Liver (tissue), 9 donors: ENCODE measurements around the gene MYBPC1. TPM values are rescaled to one million over a fixed set of nuclear protein-coding genes. Genes with fewer than 3 reads are reported as not detected.

Source experiments
- DNase-seq: peaks from one replicate; pipeline ENCODE4 v3.0.0-alpha.2; 2017; ENCODE audit warnings: low spot score
- H3K27ac ChIP-seq, 2 donors: one replicate each; pipeline ENCODE4 v1.7.0; 2013; ENCODE audit warnings: inconsistent platforms in 2 of 2, low read length in 2 of 2, control low read depth in 1 of 2, low read depth in 1 of 2, mild to moderate bottlenecking in 1 of 2
- H3K27me3 ChIP-seq, 4 donors: one replicate each; pipeline versions ENCODE4 v1.6.1 to v1.7.0; 2013; ENCODE audit warnings: low read length in 3 of 4, inconsistent platforms in 1 of 4, mild to moderate bottlenecking in 1 of 4, moderate library complexity in 1 of 4; ENCODE audit not compliant: control insufficient read depth in 4 of 4, insufficient read depth in 4 of 4
- H3K36me3 ChIP-seq, 4 donors: one replicate each; pipeline versions ENCODE4 v1.6.1 to v1.7.0; 2013; ENCODE audit warnings: low read length in 3 of 4, mild to moderate bottlenecking in 3 of 4, low read depth in 1 of 4, moderate library complexity in 1 of 4; ENCODE audit not compliant: control insufficient read depth in 4 of 4, insufficient read depth in 3 of 4
- H3K4me1 ChIP-seq, 4 donors: one replicate each; pipeline versions ENCODE4 v1.6.1 to v1.7.0; 2013; ENCODE audit warnings: low read length in 3 of 4, mild to moderate bottlenecking in 3 of 4, moderate library complexity in 1 of 4; ENCODE audit not compliant: control insufficient read depth in 4 of 4, insufficient read depth in 4 of 4
- H3K4me3 ChIP-seq, 3 donors: one replicate each; pipeline versions ENCODE4 v1.6.1 to v1.7.0; 2013; ENCODE audit warnings: low read length in 3 of 3, control low read depth in 1 of 3, low read depth in 1 of 3, mild to moderate bottlenecking in 1 of 3
- H3K9ac ChIP-seq, 2 donors: one replicate each; pipeline ENCODE4 v1.7.0; 2013; ENCODE audit warnings: low read length in 2 of 2, mild to moderate bottlenecking in 2 of 2, moderate library complexity in 2 of 2, control low read depth in 1 of 2, low read depth in 1 of 2
- H3K9me3 ChIP-seq, 4 donors: one replicate each; pipeline versions ENCODE4 v1.6.1 to v1.7.0; 2013; ENCODE audit warnings: low read length in 3 of 4; ENCODE audit not compliant: control insufficient read depth in 4 of 4
- ATF3 ChIP-seq: IDR thresholded peaks from 2 replicates; pipeline ENCODE4 v1.6.1; 2016; ENCODE audit warnings: antibody characterized with exemption
- CTCF ChIP-seq: fragments of 150-350 bp; IDR thresholded peaks from 2 replicates; pipeline ENCODE4 v1.5.1; 2017; ENCODE audit warnings: improper control_type of control experiment, low read depth, low read length; ENCODE audit not compliant: missing input control
- EGR1 ChIP-seq, 2 donors: IDR thresholded peaks; 2 replicates each; pipeline ENCODE4 v1.6.1; 2016 to 2018; ENCODE audit warnings: antibody characterized with exemption in 2 of 2, low read depth in 2 of 2
- FOXA1 ChIP-seq: IDR thresholded peaks from 2 replicates; pipeline ENCODE4 v1.6.1; 2016; ENCODE audit warnings: antibody characterized with exemption
- FOXA2 ChIP-seq: IDR thresholded peaks from 2 replicates; pipeline ENCODE4 v1.6.1; 2016; ENCODE audit warnings: antibody characterized with exemption
- GABPA ChIP-seq, 2 donors: IDR thresholded peaks in 1 of 2; conservative IDR thresholded peaks in 1 of 2; 2 replicates each; pipeline ENCODE4 v1.6.1; 2016; ENCODE audit warnings: antibody characterized with exemption in 2 of 2, mild to moderate bottlenecking in 1 of 2, moderate library complexity in 1 of 2
- HNF4A ChIP-seq, 2 donors: conservative IDR thresholded peaks; 2 replicates each; pipeline ENCODE4 v1.6.1; 2016; ENCODE audit warnings: antibody characterized with exemption in 2 of 2, mild to moderate bottlenecking in 2 of 2
- HNF4G ChIP-seq: IDR thresholded peaks from 2 replicates; pipeline ENCODE4 v1.6.1; 2016; ENCODE audit warnings: antibody characterized with exemption
- JUND ChIP-seq, 2 donors: IDR thresholded peaks; 2 replicates each; pipeline ENCODE4 v1.6.1; 2016; ENCODE audit warnings: antibody characterized with exemption in 2 of 2
- MAX ChIP-seq: IDR thresholded peaks from 2 replicates; pipeline ENCODE4 v1.6.1; 2016; ENCODE audit warnings: antibody characterized with exemption
- NR2F2 ChIP-seq: IDR thresholded peaks from 2 replicates; pipeline ENCODE4 v1.6.1; 2016; ENCODE audit warnings: antibody characterized with exemption
- RAD21 ChIP-seq, 2 donors: IDR thresholded peaks; 2 replicates each; pipeline ENCODE4 v1.6.1; 2016; ENCODE audit warnings: antibody characterized with exemption in 2 of 2, mild to moderate bottlenecking in 2 of 2
- RXRA ChIP-seq, 2 donors: IDR thresholded peaks; 2 replicates each; pipeline ENCODE4 v1.6.1; 2017 to 2018; ENCODE audit warnings: antibody characterized with exemption in 2 of 2, mild to moderate bottlenecking in 1 of 2
- SP1 ChIP-seq: IDR thresholded peaks from 2 replicates; pipeline ENCODE4 v1.6.1; 2018; ENCODE audit warnings: antibody characterized with exemption, mild to moderate bottlenecking
- TAF1 ChIP-seq: conservative IDR thresholded peaks from 2 replicates; pipeline ENCODE4 v1.6.1; 2016; ENCODE audit warnings: antibody characterized with exemption, mild to moderate bottlenecking
- YY1 ChIP-seq: IDR thresholded peaks from 2 replicates; pipeline ENCODE4 v1.6.1; 2016; ENCODE audit warnings: antibody characterized with exemption, mild to moderate bottlenecking
- ZBTB33 ChIP-seq: IDR thresholded peaks from 2 replicates; pipeline ENCODE4 v1.6.1; 2016; ENCODE audit warnings: antibody characterized with exemption
- polyA plus RNA-seq, 2 donors: library from polyadenylated mRNA; stranded (reverse) in 1 of 2; unstranded in 1 of 2; fragments of 200-250 nt in 1 of 2; fragments of >200 nt in 1 of 2; fragmentation: Nextera tagmentation in 1 of 2; extraction: Ambion mirVana in 1 of 2; gene quantifications; one replicate each; pipeline versions ENCODE4 v1.2.1 to v1.2.3, GENCODE V29; 2013 to 2015
- total RNA-seq, 2 donors: library from RNA; depleted of rRNA; stranded (reverse); fragments of >200 nt; gene quantifications; one replicate each; pipeline ENCODE4 v1.2.3, GENCODE V29; 2014
- TF ChIP-seq, protein P1 (sequence below): IDR thresholded peaks from 2 replicates; pipeline ENCODE4 v1.6.1; 2016; ENCODE audit warnings: antibody characterized with exemption, mild to moderate bottlenecking
- donor health status: healthy.
- donor health status: healthy.
- donor health status: healthy.
- donor health status: healthy.
- donor health status: healthy.

The MYBPC1 gene
- total and polyA plus RNA-seq, 4 donors = under 0.01 TPM; not detected in 3

GRCh38 chr12:101678081-101678480 lies 83.3 kb downstream of the MYBPC1 start:
- Histone ChIP-seq H3K4me3 (no peak overlapping the region), H3K27me3 (no peaks in the 10 kb centered on the region), H3K27ac (no peak overlapping the region), H3K4me1 (peaks cover 0 to 12% (median 4%) of the 10 kb centered on the region in 4 donors), H3K9me3 (no peaks in the 10 kb centered on the region), H3K9ac (no peak overlapping the region), H3K36me3 (no peaks in the 10 kb centered on the region)
- TF ChIP-seq, protein P1, sequence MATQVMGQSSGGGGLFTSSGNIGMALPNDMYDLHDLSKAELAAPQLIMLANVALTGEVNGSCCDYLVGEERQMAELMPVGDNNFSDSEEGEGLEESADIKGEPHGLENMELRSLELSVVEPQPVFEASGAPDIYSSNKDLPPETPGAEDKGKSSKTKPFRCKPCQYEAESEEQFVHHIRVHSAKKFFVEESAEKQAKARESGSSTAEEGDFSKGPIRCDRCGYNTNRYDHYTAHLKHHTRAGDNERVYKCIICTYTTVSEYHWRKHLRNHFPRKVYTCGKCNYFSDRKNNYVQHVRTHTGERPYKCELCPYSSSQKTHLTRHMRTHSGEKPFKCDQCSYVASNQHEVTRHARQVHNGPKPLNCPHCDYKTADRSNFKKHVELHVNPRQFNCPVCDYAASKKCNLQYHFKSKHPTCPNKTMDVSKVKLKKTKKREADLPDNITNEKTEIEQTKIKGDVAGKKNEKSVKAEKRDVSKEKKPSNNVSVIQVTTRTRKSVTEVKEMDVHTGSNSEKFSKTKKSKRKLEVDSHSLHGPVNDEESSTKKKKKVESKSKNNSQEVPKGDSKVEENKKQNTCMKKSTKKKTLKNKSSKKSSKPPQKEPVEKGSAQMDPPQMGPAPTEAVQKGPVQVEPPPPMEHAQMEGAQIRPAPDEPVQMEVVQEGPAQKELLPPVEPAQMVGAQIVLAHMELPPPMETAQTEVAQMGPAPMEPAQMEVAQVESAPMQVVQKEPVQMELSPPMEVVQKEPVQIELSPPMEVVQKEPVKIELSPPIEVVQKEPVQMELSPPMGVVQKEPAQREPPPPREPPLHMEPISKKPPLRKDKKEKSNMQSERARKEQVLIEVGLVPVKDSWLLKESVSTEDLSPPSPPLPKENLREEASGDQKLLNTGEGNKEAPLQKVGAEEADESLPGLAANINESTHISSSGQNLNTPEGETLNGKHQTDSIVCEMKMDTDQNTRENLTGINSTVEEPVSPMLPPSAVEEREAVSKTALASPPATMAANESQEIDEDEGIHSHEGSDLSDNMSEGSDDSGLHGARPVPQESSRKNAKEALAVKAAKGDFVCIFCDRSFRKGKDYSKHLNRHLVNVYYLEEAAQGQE = no peak
- TF ChIP-seq FOXA1 (no peak), NR2F2 (no peak), RXRA (IDR thresholded peaks at IDR 0.05) (no peak), HNF4A (conservative IDR thresholded peaks at IDR 0.05) (no peak), CTCF (no peak), TAF1 (no peak), HNF4G (no peak), FOXA2 (no peak), RAD21 (IDR thresholded peaks at IDR 0.05) (no peak), SP1 (no peak), EGR1 (IDR thresholded peaks at IDR 0.05; ENCODE audit: low read depth in 2 of 2) (no peak), JUND (IDR thresholded peaks at IDR 0.05) (no peak), ZBTB33 (no peak), YY1 (no peak), MAX (no peak), GABPA (IDR thresholded peaks at IDR 0.05 in 1 of 2, conservative IDR thresholded peaks at IDR 0.05 in 1 of 2) (no peak), ATF3 (no peak)
- DNase-seq = no peak
